ENCODE measurements around the gene IRAK4. TPM values are rescaled to one million over a fixed set of nuclear protein-coding genes. Genes with fewer than 3 reads are reported as not detected.

IRAK4 gene
- total RNA-seq, 1 donor from 2014 or later = 20.7 TPM

DNA sequence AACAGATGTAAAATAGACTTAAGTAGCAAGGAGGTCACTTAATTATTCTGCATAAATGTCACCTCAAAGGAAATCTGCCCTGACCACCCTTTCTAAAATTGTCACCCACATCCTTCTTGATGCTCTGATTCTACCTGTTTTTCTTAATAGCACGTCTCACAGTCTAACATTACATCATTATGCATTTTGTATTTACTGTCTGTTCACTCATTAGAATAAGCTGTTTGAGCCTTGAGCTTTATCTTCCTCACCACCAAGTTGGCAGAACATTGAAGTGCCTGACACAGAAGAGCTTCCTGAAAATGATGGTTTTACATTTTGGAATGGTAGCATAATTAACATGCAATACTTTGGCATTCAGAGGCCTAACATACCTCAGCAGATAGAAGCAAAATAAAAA, 68.3 kb downstream of the IRAK4 start:
- no peak for ATAC-seq
- no peak for DNase-seq (ENCODE audit: low spot score)
- intact Hi-C loops (cut with DNase I) = loop anchor here (2.0 kb wide), 1 partner anchor 74 kb away; no protein-coding TSS in a partner anchor

GRCh38 chr12:43832463-43833168, 73.9 kb downstream of the IRAK4 start:
- DNase-seq (ENCODE audit: low spot score) = no peak
- intact Hi-C loops (cut with DNase I) = no loop called here
- ATAC-seq = no peak

GRCh38 chr12:43835264-43835655, 76.5 kb downstream of the IRAK4 start:
- DNase-seq (ENCODE audit: low spot score) (no peak), ATAC-seq (peak; percentile 29)
- intact Hi-C loops (cut with DNase I) = no loop called here

DNA sequence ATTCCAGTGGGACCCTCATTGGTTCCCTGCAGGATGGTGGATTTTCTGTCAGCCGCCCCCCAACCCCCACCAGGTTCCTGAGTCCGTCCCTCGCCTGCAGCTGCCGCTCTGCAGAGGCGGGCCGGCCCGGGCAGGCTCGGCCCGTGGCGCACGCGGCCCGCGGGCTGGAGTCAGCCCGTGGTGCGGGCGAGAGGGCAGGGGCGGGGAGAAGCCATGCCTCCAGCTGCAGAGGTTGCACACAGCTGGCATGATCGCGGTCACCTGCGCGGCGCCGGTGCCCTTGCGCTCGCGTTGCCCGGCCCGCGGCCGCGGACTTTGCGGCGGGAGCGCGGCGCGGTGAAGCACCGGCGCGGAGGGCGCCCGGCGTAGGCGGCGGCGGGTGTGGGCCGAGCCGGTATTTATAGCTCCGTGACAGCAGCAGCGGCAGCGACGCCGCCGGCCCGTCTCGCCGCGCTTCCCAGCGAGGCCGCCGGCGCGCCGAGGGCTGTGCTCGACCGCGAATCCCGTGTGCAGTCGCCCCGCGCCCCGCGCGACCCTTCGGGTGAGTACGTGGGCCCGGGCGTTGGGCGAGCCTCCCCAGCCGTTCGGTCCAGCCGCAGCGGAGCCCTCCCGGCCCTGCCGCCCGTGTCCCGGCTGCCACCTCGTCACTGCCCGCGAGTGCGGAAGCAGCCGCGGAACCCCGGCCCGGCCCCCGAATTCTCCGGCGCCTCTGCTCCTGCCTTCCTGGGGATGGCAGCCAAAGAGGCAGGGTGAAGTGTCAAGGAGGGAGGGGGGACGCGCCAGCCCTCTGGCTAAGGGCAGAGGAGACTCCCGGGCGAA, 77.1 kb downstream of the IRAK4 start, which contains the start of gene TMEM117:
TMEM117 (plus strand) TSS at position 426 of the 819 bp plus-strand sequence.
- DNase-seq (ENCODE audit: low spot score) = peak; percentile 83
- ATAC-seq = peak; percentile 90
- intact Hi-C loops (cut with DNase I) = no loop called here

DNA sequence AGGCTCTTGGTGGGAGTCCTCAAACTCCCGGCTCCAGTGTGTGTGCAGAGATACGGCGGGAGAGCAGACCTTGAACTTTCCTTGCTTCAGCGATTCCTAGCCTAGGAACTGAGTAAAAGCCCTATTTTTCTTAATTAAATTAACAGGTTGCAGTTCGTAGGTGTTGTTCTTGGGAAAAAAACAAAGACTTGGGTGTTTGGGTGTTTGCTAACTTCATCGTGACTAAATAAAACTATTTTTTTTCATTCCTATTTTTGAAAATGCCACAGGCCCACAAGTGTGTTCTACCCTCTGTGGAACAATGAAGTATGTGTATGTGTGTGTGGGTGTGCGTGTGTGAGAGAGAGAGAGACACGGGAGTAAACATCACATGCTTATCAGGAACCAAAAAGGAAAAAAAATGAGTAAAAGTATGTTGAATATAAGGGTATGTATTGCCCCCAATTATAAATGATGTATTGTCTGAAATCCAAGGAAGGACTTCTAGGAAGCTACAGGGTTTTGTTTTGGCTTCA, 77.8 kb downstream of the IRAK4 start:
- intact Hi-C loops (cut with DNase I) = no loop called here
- ATAC-seq (peak; percentile 88), DNase-seq (ENCODE audit: low spot score) (no peak)

Other genes starting within 250 kb of the IRAK4 start
- not detected for gene ADAMTS20, start 206.7 kb upstream of the IRAK4 start, total RNA-seq
- gene PUS7L, start 161 bp upstream of the IRAK4 start, total RNA-seq = 15.7 TPM
- 68.4 TPM for gene TWF1, start 47.4 kb downstream of the IRAK4 start, total RNA-seq
- 24.8 TPM for gene TMEM117, start 77.1 kb downstream of the IRAK4 start, total RNA-seq

Data from sciatic nerve (tissue), 2 donors.